A673 (cell line): Measurements from ENCODE around the gene ELMO3. TPM values are rescaled to one million over a fixed set of nuclear protein-coding genes. Genes with fewer than 3 reads are reported as not detected.

Experiments used
- BruUV-seq: library from RNA; stranded (reverse); fragments of 400-500 nt; replicated peaks from 2 replicates; lab custom pipeline; 2021; lab: Mats Ljungman, UMichigan
- CTCF ChIA-PET: fragments of 300-600 bp; sonication (Branson Sonifier 250); formaldehyde crosslinking; loops from one replicate; lab custom pipeline; 2022; ENCODE audit warnings: antibody characterized with exemption; lab: Charles Lee
- POLR2A ChIA-PET: fragments of 300-600 bp; sonication (Branson Sonifier 250); formaldehyde crosslinking; loops from one replicate; lab custom pipeline; 2022; ENCODE audit warnings: antibody characterized with exemption; ENCODE audit not compliant: low non-redundant PET; lab: Charles Lee
- DNase-seq: peaks from one replicate; pipeline ENCODE4 v3.0.0-alpha.2; 2015; ENCODE audit warnings: low spot score
- H3K27ac ChIP-seq: fragments of 200-600 bp; sonication (generic); 2 replicates; pipeline ENCODE4 v1.5.1; 2016; ENCODE audit warnings: mixed run types, low read depth, mild to moderate bottlenecking, mixed read lengths, antibody characterized with exemption, low read length; ENCODE audit not compliant: poor library complexity, severe bottlenecking
- H3K27me3 ChIP-seq: fragments of 200-600 bp; sonication (generic); replicated peaks from 2 replicates; pipeline ENCODE4 v1.6.1; 2017; ENCODE audit warnings: mixed run types, low read depth, mild to moderate bottlenecking, mixed read lengths, antibody characterized with exemption, low read length; ENCODE audit not compliant: insufficient read depth, poor library complexity
- H3K36me3 ChIP-seq: fragments of 200-600 bp; sonication (generic); 2 replicates; pipeline ENCODE4 v1.6.1; 2016; ENCODE audit warnings: mixed run types, mild to moderate bottlenecking, mixed read lengths, antibody characterized with exemption, low read length; ENCODE audit not compliant: insufficient read depth, poor library complexity, severe bottlenecking
- H3K4me1 ChIP-seq: fragments of 200-600 bp; sonication (generic); 2 replicates; pipeline ENCODE4 v1.6.1; 2017; ENCODE audit warnings: mixed run types, mild to moderate bottlenecking, mixed read lengths, antibody characterized with exemption, low read length; ENCODE audit not compliant: insufficient read depth, poor library complexity, severe bottlenecking
- H3K4me3 ChIP-seq: fragments of 200-600 bp; sonication (generic); 2 replicates; pipeline ENCODE4 v1.5.1; 2016; ENCODE audit warnings: low read depth, mixed run types, mild to moderate bottlenecking, mixed read lengths, low read length; ENCODE audit not compliant: poor library complexity, severe bottlenecking
- H3K9me3 ChIP-seq: fragments of 200-600 bp; sonication (generic); 2 replicates; pipeline ENCODE4 v1.6.1; 2016; ENCODE audit warnings: mixed run types, low read depth, mild to moderate bottlenecking, mixed read lengths, antibody characterized with exemption, low read length; ENCODE audit not compliant: poor library complexity, severe bottlenecking
- EZH2 ChIP-seq: fragments of 200-600 bp; sonication (generic); IDR thresholded peaks from 2 replicates; pipeline ENCODE4 v1.6.1; 2017; ENCODE audit warnings: borderline replicate concordance, low read depth, mild to moderate bottlenecking, mixed read lengths, antibody characterized with exemption, low read length; ENCODE audit not compliant: poor library complexity, severe bottlenecking
- intact Hi-C: fragments of 100-400 bp; cut with micrococcal nuclease; formaldehyde crosslinking; loops from one replicate; pipeline ENCODE4 v1.10.0; 2022; ENCODE audit not compliant: unreplicated experiment
- total RNA-seq: library from RNA; stranded (reverse); gene quantifications from 2 replicates; pipeline ENCODE4 v1.2.3, GENCODE V29; 2021
- TF ChIP-seq, protein P1 (sequence below): fragments of 300-800, 200-600 bp; sonication (generic); conservative IDR thresholded peaks from 2 replicates; pipeline ENCODE4 v1.5.1; 2017; ENCODE audit warnings: low read depth, mild to moderate bottlenecking, antibody characterized with exemption, low read length, moderate library complexity, mixed read lengths

Gene ELMO3
- total RNA-seq, 1 experiment from 2014 or later = 4.7 TPM

DNA sequence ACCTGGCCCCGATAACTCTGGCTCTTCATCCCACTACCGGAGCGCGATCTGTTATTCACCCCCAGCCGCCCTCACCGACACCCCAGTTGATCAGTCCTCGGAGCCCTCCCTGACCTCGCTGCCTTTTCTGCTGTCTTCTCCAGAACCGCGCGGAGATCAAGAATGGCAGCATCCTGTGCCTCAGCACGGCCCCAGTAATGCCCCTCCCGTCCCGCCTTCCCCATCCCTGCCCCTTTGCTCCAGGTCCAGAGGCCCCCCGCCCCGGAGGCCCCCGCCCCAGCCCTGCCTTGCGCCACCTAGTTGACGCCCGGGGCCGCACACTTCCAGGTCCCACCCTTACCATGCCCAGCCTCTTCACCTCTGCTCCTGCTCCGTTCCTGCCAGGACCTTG, 872 bp downstream of the ELMO3 start:
- CTCF ChIA-PET = interaction anchor here (0.7 kb wide), 1 partner anchor 45 kb away, joined by 8 read pairs; no protein-coding TSS in a partner anchor
- H3K27me3 ChIP-seq = no peaks in the 10 kb centered on the region
- H3K36me3 ChIP-seq = peaks cover 55% of the 10 kb centered on the region
- intact Hi-C loops = no loop called here
- no peak for DNase-seq
- TF ChIP-seq EZH2 = no peak
- TF ChIP-seq, protein P1, sequence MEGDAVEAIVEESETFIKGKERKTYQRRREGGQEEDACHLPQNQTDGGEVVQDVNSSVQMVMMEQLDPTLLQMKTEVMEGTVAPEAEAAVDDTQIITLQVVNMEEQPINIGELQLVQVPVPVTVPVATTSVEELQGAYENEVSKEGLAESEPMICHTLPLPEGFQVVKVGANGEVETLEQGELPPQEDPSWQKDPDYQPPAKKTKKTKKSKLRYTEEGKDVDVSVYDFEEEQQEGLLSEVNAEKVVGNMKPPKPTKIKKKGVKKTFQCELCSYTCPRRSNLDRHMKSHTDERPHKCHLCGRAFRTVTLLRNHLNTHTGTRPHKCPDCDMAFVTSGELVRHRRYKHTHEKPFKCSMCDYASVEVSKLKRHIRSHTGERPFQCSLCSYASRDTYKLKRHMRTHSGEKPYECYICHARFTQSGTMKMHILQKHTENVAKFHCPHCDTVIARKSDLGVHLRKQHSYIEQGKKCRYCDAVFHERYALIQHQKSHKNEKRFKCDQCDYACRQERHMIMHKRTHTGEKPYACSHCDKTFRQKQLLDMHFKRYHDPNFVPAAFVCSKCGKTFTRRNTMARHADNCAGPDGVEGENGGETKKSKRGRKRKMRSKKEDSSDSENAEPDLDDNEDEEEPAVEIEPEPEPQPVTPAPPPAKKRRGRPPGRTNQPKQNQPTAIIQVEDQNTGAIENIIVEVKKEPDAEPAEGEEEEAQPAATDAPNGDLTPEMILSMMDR = no peak
- no peak overlapping the region for H3K27ac ChIP-seq
- H3K4me1 ChIP-seq = no peaks in the 10 kb centered on the region
- no TSS peak for BruUV-seq
- no peak overlapping the region for H3K4me3 ChIP-seq
- POLR2A ChIA-PET = no interaction called here
- no peaks in the 10 kb centered on the region for H3K9me3 ChIP-seq

DNA sequence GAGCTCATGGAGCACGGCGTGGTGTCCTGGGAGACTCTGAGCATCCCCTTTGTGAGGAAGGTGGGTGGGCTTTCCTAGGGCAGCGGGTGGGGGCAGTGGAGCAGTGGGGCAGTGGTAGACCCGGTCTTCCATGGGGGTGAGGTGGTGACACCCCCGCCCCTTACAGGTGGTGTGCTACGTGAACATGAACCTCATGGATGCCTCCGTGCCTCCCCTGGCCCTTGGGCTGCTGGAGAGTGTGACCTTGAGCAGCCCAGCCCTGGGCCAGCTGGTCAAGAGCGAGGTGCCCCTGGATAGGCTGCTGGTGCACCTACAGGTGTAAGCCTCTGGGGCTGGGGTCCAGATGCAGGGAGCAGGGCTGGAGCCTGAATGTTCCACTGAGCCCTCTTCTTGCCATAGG, 1.6 kb downstream of the ELMO3 start:
- H3K9me3 ChIP-seq = no peaks in the 10 kb centered on the region
- no peak overlapping the region for H3K27ac ChIP-seq
- H3K4me3 ChIP-seq = no peak overlapping the region
- no peaks in the 10 kb centered on the region for H3K27me3 ChIP-seq
- H3K36me3 ChIP-seq = peaks cover 48% of the 10 kb centered on the region
- BruUV-seq = no TSS peak
- DNase-seq = no peak
- intact Hi-C loops = no loop called here
- ChIA-PET CTCF (interaction anchor here (0.6 to 0.7 kb wide), 2 partner anchors 44 to 254 kb away, joined by 3 to 8 read pairs; no protein-coding TSS in a partner anchor), POLR2A (no interaction called here)
- H3K4me1 ChIP-seq = no peaks in the 10 kb centered on the region
- no peak for TF ChIP-seq EZH2
- TF ChIP-seq, protein P1 = no peak

DNA sequence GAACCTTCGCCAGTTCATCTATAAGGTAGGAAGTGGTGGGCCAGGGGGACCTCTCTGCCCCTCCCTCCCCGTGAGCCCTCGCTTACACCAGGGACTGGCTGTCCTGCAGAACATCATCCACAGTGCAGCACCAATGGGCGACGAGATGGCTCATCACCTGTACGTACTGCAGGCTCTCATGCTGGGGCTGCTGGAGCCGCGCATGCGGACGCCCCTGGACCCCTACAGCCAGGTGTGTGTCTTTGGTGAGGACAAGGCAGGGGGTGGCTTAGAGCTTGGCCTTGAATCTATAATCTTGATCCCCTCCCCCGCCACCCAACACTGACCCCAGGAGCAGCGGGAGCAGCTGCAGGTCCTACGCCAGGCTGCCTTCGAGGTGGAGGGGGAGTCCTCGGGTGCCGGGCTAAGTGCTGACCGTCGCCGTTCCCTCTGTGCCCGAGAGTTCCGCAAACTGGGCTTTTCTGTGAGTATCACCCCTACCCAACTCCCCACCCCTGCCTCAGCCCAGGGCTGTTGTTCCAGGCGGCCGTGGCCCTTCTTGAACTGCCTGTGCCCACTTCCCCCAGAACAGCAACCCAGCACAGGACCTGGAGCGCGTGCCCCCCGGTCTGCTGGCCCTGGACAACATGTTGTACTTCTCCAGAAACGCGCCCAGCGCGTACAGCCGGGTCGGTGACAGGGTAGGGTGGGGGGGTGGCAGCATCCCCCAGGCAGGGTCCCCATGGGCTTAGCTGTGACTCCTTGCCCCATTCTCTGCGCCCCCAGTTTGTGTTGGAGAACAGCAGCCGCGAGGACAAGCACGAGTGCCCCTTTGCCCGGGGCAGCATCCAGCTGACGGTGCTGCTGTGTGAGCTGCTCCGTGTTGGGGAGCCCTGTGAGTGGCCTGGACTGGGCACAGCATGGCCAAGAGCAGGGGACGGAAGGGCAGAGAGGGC, 2.7 kb downstream of the ELMO3 start:
- Histone ChIP-seq H3K36me3 (peaks cover 37% of the 10 kb centered on the region), H3K9me3 (no peaks in the 10 kb centered on the region), H3K27me3 (no peaks in the 10 kb centered on the region), H3K4me1 (no peaks in the 10 kb centered on the region), H3K4me3 (no peak overlapping the region), H3K27ac (no peak overlapping the region)
- BruUV-seq = no TSS peak
- POLR2A ChIA-PET = no interaction called here
- TF ChIP-seq, protein P1 = no peak
- no peak for TF ChIP-seq EZH2
- no peak for DNase-seq
- intact Hi-C loops = no loop called here
- CTCF ChIA-PET = interaction anchor here (0.6 kb wide), 1 partner anchor 171 kb away, joined by 13 read pairs; no protein-coding TSS in a partner anchor
